NB4 (cell line): Measurements from ENCODE around the gene GPR156.

Source experiments
- POLR2A ChIP-seq: IDR thresholded peaks from 2 replicates; pipeline ENCODE4 v1.6.1; 2011; ENCODE audit warnings: mild to moderate bottlenecking; ENCODE audit not compliant: insufficient read length; ENCODE audit errors: extremely low read depth
- TF ChIP-seq, protein P1 (sequence below): IDR thresholded peaks from one replicate; pipeline ENCODE4 v1.5.1; 2012; ENCODE audit warnings: low read depth, low read length

DNA sequence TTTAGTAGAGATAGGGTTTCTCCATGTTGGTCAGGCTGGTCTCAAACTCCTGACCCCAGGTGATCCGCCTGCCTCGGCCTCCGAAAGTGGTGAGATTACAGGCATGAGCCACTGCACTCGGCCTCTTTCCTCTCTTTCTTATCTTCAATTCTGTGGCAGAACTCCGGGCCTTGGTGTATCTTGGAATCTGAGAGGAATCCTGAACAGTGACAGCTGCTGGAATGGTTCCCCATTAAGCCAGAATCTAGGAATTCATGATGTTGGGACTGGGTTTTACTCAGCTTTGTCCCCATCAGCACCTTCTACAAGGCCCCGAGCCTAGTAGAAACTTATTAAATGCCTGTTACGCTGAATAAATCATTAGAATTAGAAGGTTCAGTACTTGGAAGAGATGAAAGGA is 81.4 kb downstream of the GPR156 start:
- no peak for TF ChIP-seq POLR2A
- TF ChIP-seq, protein P1, sequence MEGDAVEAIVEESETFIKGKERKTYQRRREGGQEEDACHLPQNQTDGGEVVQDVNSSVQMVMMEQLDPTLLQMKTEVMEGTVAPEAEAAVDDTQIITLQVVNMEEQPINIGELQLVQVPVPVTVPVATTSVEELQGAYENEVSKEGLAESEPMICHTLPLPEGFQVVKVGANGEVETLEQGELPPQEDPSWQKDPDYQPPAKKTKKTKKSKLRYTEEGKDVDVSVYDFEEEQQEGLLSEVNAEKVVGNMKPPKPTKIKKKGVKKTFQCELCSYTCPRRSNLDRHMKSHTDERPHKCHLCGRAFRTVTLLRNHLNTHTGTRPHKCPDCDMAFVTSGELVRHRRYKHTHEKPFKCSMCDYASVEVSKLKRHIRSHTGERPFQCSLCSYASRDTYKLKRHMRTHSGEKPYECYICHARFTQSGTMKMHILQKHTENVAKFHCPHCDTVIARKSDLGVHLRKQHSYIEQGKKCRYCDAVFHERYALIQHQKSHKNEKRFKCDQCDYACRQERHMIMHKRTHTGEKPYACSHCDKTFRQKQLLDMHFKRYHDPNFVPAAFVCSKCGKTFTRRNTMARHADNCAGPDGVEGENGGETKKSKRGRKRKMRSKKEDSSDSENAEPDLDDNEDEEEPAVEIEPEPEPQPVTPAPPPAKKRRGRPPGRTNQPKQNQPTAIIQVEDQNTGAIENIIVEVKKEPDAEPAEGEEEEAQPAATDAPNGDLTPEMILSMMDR: no peak
